PFSK-1 (cell line): Measurements from ENCODE around the gene KDM2B.

Source experiments
- FOXP2 ChIP-seq: optimal IDR thresholded peaks from 2 replicates; pipeline ENCODE3; 2011; ENCODE audit warnings: borderline replicate concordance, control low read depth, inconsistent platforms; ENCODE audit not compliant: insufficient read depth; ENCODE audit errors: extremely low read length, extremely low read depth
- POLR2AphosphoS5 ChIP-seq: IDR thresholded peaks from 2 replicates; pipeline ENCODE4 v1.6.1; 2012; ENCODE audit warnings: low read depth, mild to moderate bottlenecking, control low read depth, low read length, moderate library complexity
- REST ChIP-seq, 2 experiments: IDR thresholded peaks; 2 replicates each; pipeline versions ENCODE4 v1.6.1 to v1.8.0; 2011 to 2012; ENCODE audit warnings: low read depth in 2 of 2, low read length in 2 of 2, control low read depth in 1 of 2, inconsistent platforms in 1 of 2, mild to moderate bottlenecking in 1 of 2, moderate library complexity in 1 of 2; ENCODE audit not compliant: insufficient read depth in 1 of 2
- SIN3A ChIP-seq: IDR thresholded peaks from 2 replicates; pipeline ENCODE4 v1.6.1; 2012; ENCODE audit warnings: mild to moderate bottlenecking, low read length, moderate library complexity, borderline replicate concordance; ENCODE audit not compliant: insufficient read depth
- TAF1 ChIP-seq: IDR thresholded peaks from 2 replicates; pipeline ENCODE4 v1.6.1; 2012; ENCODE audit warnings: low read length, control low read depth, borderline replicate concordance; ENCODE audit not compliant: insufficient read depth

Gene KDM2B

DNA sequence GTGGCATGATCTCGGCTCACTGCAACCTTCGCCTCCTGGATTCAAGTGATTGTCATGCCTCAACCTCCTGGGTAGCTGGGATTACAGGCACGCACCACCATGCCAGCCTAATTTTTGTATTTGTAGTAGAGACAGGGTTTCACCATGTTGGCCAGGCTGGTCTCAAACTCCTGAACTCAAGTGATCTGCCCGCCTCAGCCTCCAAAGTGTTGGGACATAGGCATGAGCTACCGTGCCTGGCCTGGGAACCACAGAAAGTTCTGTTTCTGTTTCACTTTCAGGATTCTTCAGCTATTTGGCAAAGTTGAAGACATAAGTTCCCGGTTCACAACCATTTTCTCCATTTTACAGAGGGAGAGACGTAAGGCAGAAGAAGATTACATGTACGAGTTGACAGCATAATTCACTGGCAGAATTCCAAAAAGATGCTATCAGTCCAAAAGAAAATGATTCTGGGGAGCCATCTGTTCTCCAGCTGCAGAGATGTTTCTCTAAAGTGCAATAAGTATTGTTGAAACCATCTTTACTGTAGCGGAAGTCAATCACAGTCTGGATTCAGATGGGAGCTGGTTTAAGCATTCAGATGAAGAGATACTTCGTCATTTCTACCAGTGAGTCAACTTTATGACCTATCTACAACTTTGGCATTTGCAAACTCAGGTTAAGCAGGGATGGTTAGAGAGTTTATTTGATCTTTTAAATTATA is 189.1 kb downstream of the KDM2B start:
- TF ChIP-seq FOXP2: no peak
- no peak for TF ChIP-seq POLR2AphosphoS5
- TF ChIP-seq SIN3A: no peak
- no peak for TF ChIP-seq REST (IDR thresholded peaks at IDR 0.05; ENCODE audit: insufficient read depth in 1 of 2, low read depth in 2 of 2, low read length in 2 of 2)

GRCh38 chr12:121390856-121391255 is 190.0 kb downstream of the KDM2B start:
- TF ChIP-seq FOXP2 (no peak), REST (IDR thresholded peaks at IDR 0.05; ENCODE audit: insufficient read depth in 1 of 2, low read depth in 2 of 2, low read length in 2 of 2) (no peak), POLR2AphosphoS5 (no peak), TAF1 (no peak), SIN3A (no peak)

DNA sequence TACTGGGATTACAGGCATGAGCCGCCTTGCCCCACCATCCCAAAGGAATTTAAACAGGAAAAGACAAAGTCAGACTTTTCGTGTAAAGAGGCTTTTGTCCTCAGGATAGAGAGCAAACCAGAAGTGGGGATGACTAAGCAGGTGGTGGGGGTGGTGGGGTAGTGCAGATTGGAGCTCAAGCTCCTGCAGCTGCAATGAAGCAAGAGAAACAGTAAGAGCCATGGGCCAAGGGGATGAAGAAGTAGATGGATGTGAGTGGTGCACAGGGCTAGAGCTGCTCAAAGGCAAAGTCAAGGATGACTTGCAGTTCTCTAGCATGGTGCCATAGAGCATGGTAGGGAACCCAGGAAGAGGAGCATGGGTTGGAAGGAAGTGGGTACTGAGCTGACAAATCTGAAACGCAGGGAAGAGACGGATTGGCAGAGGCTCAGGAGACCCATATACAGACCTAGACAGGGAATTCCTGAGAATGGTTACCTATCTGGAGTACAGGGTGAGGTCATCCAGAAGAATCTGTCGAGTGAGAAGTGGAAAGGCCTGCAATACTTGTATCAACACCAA is 192.3 kb downstream of the KDM2B start:
- TF ChIP-seq POLR2AphosphoS5: no peak

GRCh38 chr12:121383601-121384021 is 197.2 kb downstream of the KDM2B start:
- TF ChIP-seq TAF1: no peak
- no peak for TF ChIP-seq FOXP2
- no peak for TF ChIP-seq SIN3A
- TF ChIP-seq POLR2AphosphoS5: no peak
- no peak for TF ChIP-seq REST (IDR thresholded peaks at IDR 0.05; ENCODE audit: insufficient read depth in 1 of 2, low read depth in 2 of 2, low read length in 2 of 2)

- no peak for TF ChIP-seq TAF1
- no peak for TF ChIP-seq POLR2AphosphoS5
- no peak for TF ChIP-seq FOXP2
- TF ChIP-seq SIN3A: no peak
Measured at GRCh38 chr12:121379945-121380344, 200.9 kb downstream of the KDM2B start.
